K562 (cell line): ENCODE data around the gene SH2D4B. TPM values are rescaled to one million over a fixed set of nuclear protein-coding genes. Genes with fewer than 3 reads are reported as not detected.

Source experiments
- ATAC-seq: fragments of 200-7000 bp; cut with Tn5 transposase; 3 replicates; pipeline ENCODE4 v1.9.1; 2020; ENCODE audit warnings: moderate library complexity
- BruUV-seq: library from RNA; stranded (reverse); fragments of 400-500 nt; replicated peaks from 2 replicates; lab custom pipeline; 2021; lab: Mats Ljungman, UMichigan
- CTCF ChIA-PET: fragments of 300-600 bp; formaldehyde crosslinking; extraction: SDS; loops from one replicate; lab custom pipeline; 2021; ENCODE audit warnings: low intra/inter-chr PET ratio; lab: Yijun Ruan, JAX
- POLR2A ChIA-PET: fragments of 300-600, 350-650 bp; sonication (Branson Sonifier 250); formaldehyde crosslinking; extraction: SDS; loops from one replicate; lab custom pipeline; 2021; ENCODE audit warnings: antibody characterized with exemption, inconsistent platforms; lab: Yijun Ruan, JAX
- DNase-seq, 4 experiments: peaks; one replicate each; pipeline versions ENCODE4 v3.0.0 to v3.0.0-alpha.2; 2011 to 2018; ENCODE audit warnings: low spot score in 3 of 4, mixed read lengths in 3 of 4; ENCODE audit errors: extremely low read depth in 1 of 4
- FAIRE-seq: peaks from 2 replicates; lab custom pipeline; 2011; peaks lifted over from hg19 to GRCh38; lab: Jason Lieb, UNC
- H2AFZ ChIP-seq: 2 replicates; pipeline ENCODE4 v1.6.0; 2011; ENCODE audit warnings: low read depth, low read length, control low read depth, inconsistent platforms
- H3K27ac ChIP-seq: fragments of 200-600 bp; 3 replicates; pipeline ENCODE4 v1.8.0; 2011; ENCODE audit warnings: low read depth, mild to moderate bottlenecking, control low read depth, inconsistent platforms, low read length, moderate library complexity, mixed read lengths; ENCODE audit errors: extremely low read depth
- H3K27me3 ChIP-seq, 2 experiments: fragments of 300-600 bp in 1 of 2; 2 replicates in 1 of 2; 3 replicates in 1 of 2; pipeline versions ENCODE4 v1.6.0 to v1.8.0; 2011; ENCODE audit warnings: inconsistent platforms in 2 of 2, low read length in 2 of 2, mild to moderate bottlenecking in 1 of 2, mixed read lengths in 1 of 2, moderate library complexity in 1 of 2; ENCODE audit not compliant: control insufficient read depth in 2 of 2, insufficient read depth in 2 of 2
- H3K36me3 ChIP-seq: fragments of 300-600 bp; 3 replicates; pipeline ENCODE4 v1.8.0; 2011; ENCODE audit warnings: mild to moderate bottlenecking, low read length, inconsistent platforms; ENCODE audit not compliant: control insufficient read depth, insufficient read depth
- H3K4me1 ChIP-seq, 2 experiments: fragments of 200-600 bp in 1 of 2; replicated peaks in 1 of 2; 2 replicates in 1 of 2; 3 replicates in 1 of 2; pipeline versions ENCODE4 v1.5.1 to v1.8.0; 2011; ENCODE audit warnings: inconsistent platforms in 2 of 2, low read length in 2 of 2, mild to moderate bottlenecking in 1 of 2, mixed read lengths in 1 of 2, moderate library complexity in 1 of 2; ENCODE audit not compliant: control insufficient read depth in 2 of 2, insufficient read depth in 2 of 2
- H3K4me2 ChIP-seq: 2 replicates; pipeline ENCODE4 v1.6.1; 2011; ENCODE audit warnings: low read length, control low read depth, inconsistent platforms, mixed read lengths; ENCODE audit not compliant: insufficient read depth
- H3K4me3 ChIP-seq: fragments of 200-600 bp; sonication (generic), shearing (Covaris generic); 2 replicates; pipeline ENCODE4 v1.5.1; 2016; ENCODE audit warnings: control low read depth, inconsistent platforms
- H3K79me2 ChIP-seq: fragments of 200-600 bp; 3 replicates; pipeline ENCODE4 v1.8.0; 2011; ENCODE audit warnings: low read length, inconsistent platforms; ENCODE audit not compliant: control insufficient read depth, insufficient read depth
- H3K9ac ChIP-seq, 2 experiments: 2 replicates each; pipeline versions ENCODE4 v1.6.0 to v1.6.1; 2011; ENCODE audit warnings: low read depth in 2 of 2, low read length in 2 of 2, control low read depth in 1 of 2, inconsistent platforms in 1 of 2, mild to moderate bottlenecking in 1 of 2, mixed read lengths in 1 of 2; ENCODE audit not compliant: insufficient read depth in 1 of 2
- H3K9me1 ChIP-seq: one replicate; pipeline ENCODE4 v1.6.0; 2011; ENCODE audit warnings: inconsistent platforms, mild to moderate bottlenecking, low read length, moderate library complexity; ENCODE audit not compliant: control insufficient read depth, insufficient read depth
- H3K9me3 ChIP-seq: replicated peaks from 2 replicates; pipeline ENCODE4 v1.5.1; 2011; ENCODE audit warnings: low read depth, low read length, inconsistent platforms; ENCODE audit not compliant: control insufficient read depth, insufficient read depth
- H4K20me1 ChIP-seq: replicated peaks from 2 replicates; pipeline ENCODE4 v1.6.1; 2011; ENCODE audit warnings: low read length, inconsistent platforms, mixed read lengths; ENCODE audit not compliant: control insufficient read depth, insufficient read depth
- CCAR2 ChIP-seq: fragments of 200-400 bp; formaldehyde crosslinking; IDR thresholded peaks from 2 replicates; pipeline ENCODE4 v1.6.1; 2017; ENCODE audit warnings: mild to moderate bottlenecking, low read depth, low read length
- EP400 ChIP-seq: fragments of 450-650 bp; IDR thresholded peaks from 2 replicates; pipeline ENCODE4 v1.6.1; 2017; ENCODE audit warnings: antibody characterized with exemption, mild to moderate bottlenecking, moderate library complexity
- ETV1 ChIP-seq: fragments of 450-650 bp; conservative IDR thresholded peaks from 2 replicates; pipeline ENCODE4 v1.6.1; 2016; ENCODE audit warnings: missing genetic modification characterization, control low read depth, low read depth, missing compliant biosample characterization
- FOXM1 ChIP-seq, 2 experiments: fragments of 450-650 bp in 1 of 2; sonication (generic) in 1 of 2; formaldehyde crosslinking in 1 of 2; IDR thresholded peaks; 2 replicates each; pipeline versions ENCODE4 v1.6.1 to v1.9.0; 2017 to 2022; ENCODE audit warnings: low read depth in 2 of 2, mild to moderate bottlenecking in 2 of 2, missing genetic modification reagents in 1 of 2, moderate library complexity in 1 of 2
- JUN ChIP-seq, 2 experiments: sonication (generic) in 1 of 2; formaldehyde crosslinking in 1 of 2; IDR thresholded peaks; 2 replicates each; pipeline versions ENCODE4 v1.6.1 to v1.8.0; 2012 to 2022; ENCODE audit warnings: borderline replicate concordance in 2 of 2, mild to moderate bottlenecking in 2 of 2, improper control_type of control experiment in 1 of 2, low read depth in 1 of 2, low read length in 1 of 2, missing genetic modification reagents in 1 of 2
- KAT2B ChIP-seq: IDR thresholded peaks from one replicate; pipeline ENCODE4 v1.6.1; 2012; ENCODE audit warnings: low read depth, mild to moderate bottlenecking, control low read depth, inconsistent platforms, low read length, moderate library complexity
- MIER1 ChIP-seq: fragments of 450-650 bp; IDR thresholded peaks from 2 replicates; pipeline ENCODE4 v1.6.1; 2016; ENCODE audit warnings: antibody characterized with exemption, mild to moderate bottlenecking, low read depth
- NR2C2 ChIP-seq, 2 experiments: fragments of 200-800 bp in 1 of 2; sonication (Bioruptor generic) in 1 of 2; sonication (generic) in 1 of 2; formaldehyde crosslinking in 1 of 2; IDR thresholded peaks; 2 replicates each; pipeline versions ENCODE4 v1.6.1 to v1.8.0; 2016 to 2022; ENCODE audit warnings: mild to moderate bottlenecking in 1 of 2, missing compliant biosample characterization in 1 of 2, missing genetic modification characterization in 1 of 2, missing genetic modification reagents in 1 of 2
- NRF1 ChIP-seq, 2 experiments: fragments of 450-650 bp; IDR thresholded peaks in 1 of 2; conservative IDR thresholded peaks in 1 of 2; 2 replicates each; pipeline ENCODE4 v1.6.1; 2014; ENCODE audit warnings: mild to moderate bottlenecking in 2 of 2
- POLR2A ChIP-seq: fragments of 450-650 bp; conservative IDR thresholded peaks from 2 replicates; pipeline ENCODE4 v1.6.1; 2016
- RAD21 ChIP-seq, 2 experiments: fragments of 250-450 bp in 1 of 2; fragments of 450-650 bp in 1 of 2; sonication (Bioruptor Pico) in 1 of 2; formaldehyde crosslinking in 1 of 2; IDR thresholded peaks in 1 of 2; conservative IDR thresholded peaks in 1 of 2; 2 replicates each; pipeline versions ENCODE4 v1.4.0 to v1.8.0; 2020 to 2022; ENCODE audit warnings: mild to moderate bottlenecking in 2 of 2, moderate library complexity in 1 of 2
- RB1 ChIP-seq: fragments of 450-650 bp; IDR thresholded peaks from 2 replicates; pipeline ENCODE4 v1.6.1; 2017; ENCODE audit warnings: low read depth, mild to moderate bottlenecking
- ZNF224 ChIP-seq: sonication (generic); formaldehyde crosslinking; IDR thresholded peaks from 2 replicates; pipeline ENCODE4 v1.8.0; 2022; ENCODE audit warnings: mild to moderate bottlenecking, missing genetic modification reagents
- ZNF324 ChIP-seq: fragments of 250-450 bp; sonication (Bioruptor Pico); IDR thresholded peaks from 2 replicates; pipeline ENCODE4 v1.4.0; 2020; ENCODE audit warnings: mild to moderate bottlenecking
- ZZZ3 ChIP-seq: fragments of 450-650 bp; IDR thresholded peaks from 2 replicates; pipeline ENCODE4 v1.6.1; 2016; ENCODE audit warnings: antibody characterized with exemption, mild to moderate bottlenecking, moderate library complexity
- WGBS: fragments of 100-300 bp; shearing (Covaris generic); methylation state at CpG from one replicate; pipeline ENCODE4 v1.1.6; 2016; ENCODE audit warnings: low coverage, mixed read lengths; ENCODE audit not compliant: insufficient coverage; ENCODE audit errors: missing lambda C conversion rate; 5-methylcytosine and 5-hydroxymethylcytosine counted together
- in situ Hi-C: fragments of 300-500 bp; cut with MboI; formaldehyde crosslinking; loops from 4 replicates; pipeline ENCODE4 v1.15.0; 2018; ENCODE audit warnings: inconsistent platforms, mixed read lengths
- intact Hi-C: fragments of 100-400 bp; cut with micrococcal nuclease; formaldehyde crosslinking; loops from 2 replicates; pipeline ENCODE4 v1.14.2; 2022
- polyA plus RNA-seq, 8 experiments: library from polyadenylated mRNA; depleted of rRNA in 4 of 8; stranded (reverse) in 5 of 8; unstranded in 3 of 8; fragments of >200 nt; fragmentation: Nextera tagmentation in 2 of 8; fragmentation: Illumina TruSeq in 1 of 8; extraction: Ambion mirVana in 2 of 8; extraction: Trizol in 1 of 8; gene quantifications; 2 replicates each; pipeline versions ENCODE4 v1.2.1 to v1.2.3, GENCODE V29; 2011 to 2014; ENCODE audit warnings: inconsistent platforms in 1 of 8, missing spikeins in 1 of 8
- total RNA-seq, 7 experiments: library from RNA; depleted of rRNA in 6 of 7; stranded (reverse); fragments of >200 nt in 6 of 7; fragmentation: Illumina TruSeq in 2 of 7; extraction: Trizol in 2 of 7; gene quantifications; 2 replicates each; pipeline versions ENCODE4 v1.2.1 to v1.2.3, GENCODE V29; 2011 to 2021; ENCODE audit warnings: low replicate concordance in 1 of 7
- TF ChIP-seq, protein P1 (sequence below): fragments of 250-450 bp; sonication (Bioruptor Pico); IDR thresholded peaks from 2 replicates; pipeline ENCODE4 v1.4.0; 2020
- TF ChIP-seq, protein P2 (sequence below): fragments of 450-650 bp; IDR thresholded peaks from 2 replicates; pipeline ENCODE4 v1.6.1; 2016; ENCODE audit warnings: missing biosample characterization, missing genetic modification characterization

The SH2D4B gene
- total and polyA plus RNA-seq, 9 of the 15 experiments (the other 6 are each of a cell fraction or from before 2014, with no cell fraction given): 0.03 to 0.14 (median 0.04) TPM; not detected in 4

GRCh38 chr10:80498833-80499741, 38.6 kb upstream of the SH2D4B start:
- peak overlapping the region; percentile 52 to 85 for H3K9ac ChIP-seq
- DNase-seq (peak in 3 of 4 experiments; percentile 49 to 94 (median 84)), FAIRE-seq (peak; percentile 85), ATAC-seq (peak; percentile 85)
- no peaks in the 10 kb centered on the region for H3K9me1 ChIP-seq
- WGBS: 23% methylated on average over 14 of the region's 14 CpGs
- peaks cover 59% of the 10 kb centered on the region for H3K36me3 ChIP-seq
- H2AFZ ChIP-seq: peak overlapping the region; percentile 36; the same call in 1 of the 2 replicates
- no peak overlapping the region for H3K4me3 ChIP-seq
- CTCF ChIA-PET: no interaction called here
- H4K20me1 ChIP-seq: peaks cover under 1% of the 10 kb centered on the region; the same call in 1 of the 2 replicates
- no peaks in the 10 kb centered on the region for H3K27me3 ChIP-seq
- POLR2A ChIA-PET: interaction anchor here (0.5 to 2.1 kb wide), 10 partner anchors 12 to 116 kb away, joined by 3 to 9 read pairs (median 4); no protein-coding TSS in a partner anchor
- H3K27ac ChIP-seq: peak overlapping the region; percentile 90
- H3K4me2 ChIP-seq: peak overlapping the region; percentile 75
- H3K79me2 ChIP-seq: peaks cover 95% of the 10 kb centered on the region
- in situ Hi-C loops (no loop called here), intact Hi-C loops (no loop called here)
- H3K4me1 ChIP-seq: peaks cover 65 to 66% of the 10 kb centered on the region in 2 experiments
- BruUV-seq: no TSS peak
- H3K9me3 ChIP-seq: peaks cover 21% of the 10 kb centered on the region
- peak in 1 of 2 experiments; percentile 35; a peak in 2 of 4 replicates for TF ChIP-seq RAD21 (CRISPR knock-in tag; conservative IDR thresholded peaks at IDR 0.05 in 1 of 2, IDR thresholded peaks at IDR 0.05 in 1 of 2)
- TF ChIP-seq, protein P1, sequence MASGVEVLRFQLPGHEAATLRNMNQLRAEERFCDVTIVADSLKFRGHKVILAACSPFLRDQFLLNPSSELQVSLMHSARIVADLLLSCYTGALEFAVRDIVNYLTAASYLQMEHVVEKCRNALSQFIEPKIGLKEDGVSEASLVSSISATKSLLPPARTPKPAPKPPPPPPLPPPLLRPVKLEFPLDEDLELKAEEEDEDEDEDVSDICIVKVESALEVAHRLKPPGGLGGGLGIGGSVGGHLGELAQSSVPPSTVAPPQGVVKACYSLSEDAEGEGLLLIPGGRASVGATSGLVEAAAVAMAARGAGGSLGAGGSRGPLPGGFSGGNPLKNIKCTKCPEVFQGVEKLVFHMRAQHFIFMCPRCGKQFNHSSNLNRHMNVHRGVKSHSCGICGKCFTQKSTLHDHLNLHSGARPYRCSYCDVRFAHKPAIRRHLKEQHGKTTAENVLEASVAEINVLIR (CRISPR knock-in tag): no peak
- no peak for TF ChIP-seq FOXM1 (IDR thresholded peaks at IDR 0.05; ENCODE audit: low read depth)
- TF ChIP-seq FOXM1 (CRISPR knock-in tag; IDR thresholded peaks at IDR 0.05; ENCODE audit: low read depth): no peak
- peak; percentile 20; the same call in 1 of the 2 replicates for TF ChIP-seq NR2C2 (CRISPR knock-in tag; IDR thresholded peaks at IDR 0.05)
- peak; percentile 47; the same call in 1 of the 2 replicates for TF ChIP-seq NR2C2 (tag; IDR thresholded peaks at IDR 0.05)
- TF ChIP-seq, protein P2, sequence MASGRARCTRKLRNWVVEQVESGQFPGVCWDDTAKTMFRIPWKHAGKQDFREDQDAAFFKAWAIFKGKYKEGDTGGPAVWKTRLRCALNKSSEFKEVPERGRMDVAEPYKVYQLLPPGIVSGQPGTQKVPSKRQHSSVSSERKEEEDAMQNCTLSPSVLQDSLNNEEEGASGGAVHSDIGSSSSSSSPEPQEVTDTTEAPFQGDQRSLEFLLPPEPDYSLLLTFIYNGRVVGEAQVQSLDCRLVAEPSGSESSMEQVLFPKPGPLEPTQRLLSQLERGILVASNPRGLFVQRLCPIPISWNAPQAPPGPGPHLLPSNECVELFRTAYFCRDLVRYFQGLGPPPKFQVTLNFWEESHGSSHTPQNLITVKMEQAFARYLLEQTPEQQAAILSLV (tag): peak; percentile 94
- TF ChIP-seq RB1: 0 out of 2 replicates have a peak, but pooled peaks have one; percentile 8
- TF ChIP-seq EP400: peak; percentile 22; the same call in 1 of the 2 replicates
- TF ChIP-seq ETV1 (tag): peak; percentile 76
- no peak for TF ChIP-seq NRF1 (conservative IDR thresholded peaks at IDR 0.05 in 1 of 2, IDR thresholded peaks at IDR 0.05 in 1 of 2)
- no peak for TF ChIP-seq ZZZ3
- 0 out of 2 replicates have a peak, but pooled peaks have one; percentile 47 for TF ChIP-seq CCAR2
- TF ChIP-seq ZNF324 (CRISPR knock-in tag): no peak
- TF ChIP-seq POLR2A: 0 out of 2 replicates have a peak, but pooled peaks have one; percentile 50
- TF ChIP-seq MIER1: no peak
- TF ChIP-seq JUN (IDR thresholded peaks at IDR 0.05; ENCODE audit: borderline replicate concordance, low read depth, low read length): peak; percentile 94
- TF ChIP-seq JUN (CRISPR knock-in tag; IDR thresholded peaks at IDR 0.05; ENCODE audit: borderline replicate concordance): no peak
- TF ChIP-seq ZNF224 (CRISPR knock-in tag): no peak
- TF ChIP-seq KAT2B: no peak
